Stimulated activated naive CD8-positive, alpha-beta T cell treated with anti-CD3 and anti-CD28 coated beads, Interleukin-15, Interleukin-2, amounts not matched to agents 100 ng/mL and 50 ng/mL, for 24 hours (primary cell): Measurements from ENCODE around the gene SCAPER.
A peak's percentile ranks its signal among the peaks of the same experiment; 100 is the strongest.

Experiments used
- H3K27ac Mint-ChIP-seq: one replicate; pipeline ENCODE4 v1.8.0; 2021; ENCODE audit warnings: mild to moderate bottlenecking, mixed read lengths
- H3K27me3 Mint-ChIP-seq: one replicate; pipeline ENCODE4 v1.8.0; 2021; ENCODE audit warnings: mixed read lengths
- H3K36me3 Mint-ChIP-seq: one replicate; pipeline ENCODE4 v1.8.0; 2021; ENCODE audit warnings: low read depth, mixed read lengths
- H3K4me1 Mint-ChIP-seq: one replicate; pipeline ENCODE4 v1.8.0; 2021; ENCODE audit warnings: low read depth, mixed read lengths
- H3K4me3 Mint-ChIP-seq: one replicate; pipeline ENCODE4 v1.8.0; 2021; ENCODE audit warnings: mild to moderate bottlenecking, mixed read lengths
- H3K9me3 Mint-ChIP-seq: one replicate; pipeline ENCODE4 v1.8.0; 2021; ENCODE audit warnings: mixed read lengths

SCAPER gene, protein sequence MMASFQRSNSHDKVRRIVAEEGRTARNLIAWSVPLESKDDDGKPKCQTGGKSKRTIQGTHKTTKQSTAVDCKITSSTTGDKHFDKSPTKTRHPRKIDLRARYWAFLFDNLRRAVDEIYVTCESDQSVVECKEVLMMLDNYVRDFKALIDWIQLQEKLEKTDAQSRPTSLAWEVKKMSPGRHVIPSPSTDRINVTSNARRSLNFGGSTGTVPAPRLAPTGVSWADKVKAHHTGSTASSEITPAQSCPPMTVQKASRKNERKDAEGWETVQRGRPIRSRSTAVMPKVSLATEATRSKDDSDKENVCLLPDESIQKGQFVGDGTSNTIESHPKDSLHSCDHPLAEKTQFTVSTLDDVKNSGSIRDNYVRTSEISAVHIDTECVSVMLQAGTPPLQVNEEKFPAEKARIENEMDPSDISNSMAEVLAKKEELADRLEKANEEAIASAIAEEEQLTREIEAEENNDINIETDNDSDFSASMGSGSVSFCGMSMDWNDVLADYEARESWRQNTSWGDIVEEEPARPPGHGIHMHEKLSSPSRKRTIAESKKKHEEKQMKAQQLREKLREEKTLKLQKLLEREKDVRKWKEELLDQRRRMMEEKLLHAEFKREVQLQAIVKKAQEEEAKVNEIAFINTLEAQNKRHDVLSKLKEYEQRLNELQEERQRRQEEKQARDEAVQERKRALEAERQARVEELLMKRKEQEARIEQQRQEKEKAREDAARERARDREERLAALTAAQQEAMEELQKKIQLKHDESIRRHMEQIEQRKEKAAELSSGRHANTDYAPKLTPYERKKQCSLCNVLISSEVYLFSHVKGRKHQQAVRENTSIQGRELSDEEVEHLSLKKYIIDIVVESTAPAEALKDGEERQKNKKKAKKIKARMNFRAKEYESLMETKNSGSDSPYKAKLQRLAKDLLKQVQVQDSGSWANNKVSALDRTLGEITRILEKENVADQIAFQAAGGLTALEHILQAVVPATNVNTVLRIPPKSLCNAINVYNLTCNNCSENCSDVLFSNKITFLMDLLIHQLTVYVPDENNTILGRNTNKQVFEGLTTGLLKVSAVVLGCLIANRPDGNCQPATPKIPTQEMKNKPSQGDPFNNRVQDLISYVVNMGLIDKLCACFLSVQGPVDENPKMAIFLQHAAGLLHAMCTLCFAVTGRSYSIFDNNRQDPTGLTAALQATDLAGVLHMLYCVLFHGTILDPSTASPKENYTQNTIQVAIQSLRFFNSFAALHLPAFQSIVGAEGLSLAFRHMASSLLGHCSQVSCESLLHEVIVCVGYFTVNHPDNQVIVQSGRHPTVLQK (N-terminal part only)

DNA sequence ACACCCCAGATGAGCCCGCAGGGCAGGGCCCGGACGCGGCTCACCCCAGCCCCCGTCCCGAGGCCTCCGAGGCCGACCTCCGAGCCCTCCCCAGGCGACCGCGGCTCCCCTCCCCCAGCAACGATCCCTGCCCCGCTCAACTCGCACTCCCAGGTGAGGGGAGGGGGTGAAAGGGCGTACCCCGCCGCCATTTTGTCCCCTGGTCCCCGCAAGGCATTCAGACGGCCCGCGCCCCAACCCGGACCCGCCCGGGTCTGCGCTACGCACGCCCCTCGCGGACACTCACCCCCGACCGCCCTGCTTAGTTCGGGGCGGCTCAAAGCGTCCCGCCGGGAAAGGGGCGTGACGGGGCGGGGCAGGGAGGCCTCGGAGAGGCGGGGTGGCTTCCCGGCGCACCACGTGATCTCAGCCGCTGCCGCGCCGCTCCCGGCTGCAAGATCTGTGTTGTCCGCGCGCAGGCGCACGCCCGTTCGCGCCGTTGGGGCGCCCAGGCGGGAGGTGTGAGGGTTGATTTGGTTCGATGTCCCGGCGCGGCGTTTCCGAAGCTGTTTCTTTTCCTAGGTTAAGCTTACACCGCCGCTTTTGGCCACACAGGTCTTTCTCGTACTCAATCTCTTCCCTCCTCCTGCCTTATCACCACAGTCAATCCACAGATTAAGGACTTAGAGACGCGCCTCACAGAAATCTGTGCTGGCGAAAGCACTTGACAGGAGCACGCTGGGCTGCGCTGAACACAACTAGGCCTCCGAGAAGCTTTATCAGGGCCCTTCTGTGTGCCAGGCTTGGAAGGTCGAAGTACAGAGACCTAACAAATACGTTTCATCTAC is at the start of gene SCAPER:
Gene SCAPER, minus strand, starts transcription at position 328 of the 827 bp plus-strand sequence. CDS start 21,523 bp downstream, outside the sequence.
- Mint-ChIP-seq H3K4me1 (peaks cover 35% of the 10 kb centered on the region), H3K27me3 (no peaks in the 10 kb centered on the region), H3K4me3 (peak within 1 kb of the TSS; percentile 94), H3K36me3 (no peaks in the 10 kb centered on the region), H3K9me3 (no peaks in the 10 kb centered on the region), H3K27ac (peak within 1 kb of the TSS; percentile 93)

DNA sequence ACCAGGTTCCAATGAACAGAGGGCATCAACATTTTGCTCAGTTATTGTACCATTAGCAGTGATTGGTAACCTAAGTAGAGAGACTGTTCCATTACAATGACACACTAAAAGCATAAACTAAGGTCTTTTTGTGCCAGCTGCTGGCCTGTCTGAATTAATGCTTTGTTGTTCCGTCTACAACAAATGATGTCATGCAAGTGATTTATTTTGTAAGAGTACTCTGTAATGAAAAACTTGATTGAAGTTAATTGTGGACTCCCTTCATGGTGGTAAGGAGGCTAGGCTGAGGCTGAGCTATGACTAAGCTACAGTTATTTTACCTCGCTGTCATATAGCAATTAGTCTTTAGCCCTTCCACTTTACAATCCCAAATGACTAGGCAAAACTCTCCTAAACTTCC is 49.6 kb upstream of the SCAPER start:
- Mint-ChIP-seq H3K9me3 (no peaks in the 10 kb centered on the region), H3K4me3 (no peak overlapping the region), H3K4me1 (peaks cover 8% of the 10 kb centered on the region), H3K27ac (no peak overlapping the region), H3K27me3 (no peaks in the 10 kb centered on the region), H3K36me3 (peaks cover 11% of the 10 kb centered on the region)

DNA sequence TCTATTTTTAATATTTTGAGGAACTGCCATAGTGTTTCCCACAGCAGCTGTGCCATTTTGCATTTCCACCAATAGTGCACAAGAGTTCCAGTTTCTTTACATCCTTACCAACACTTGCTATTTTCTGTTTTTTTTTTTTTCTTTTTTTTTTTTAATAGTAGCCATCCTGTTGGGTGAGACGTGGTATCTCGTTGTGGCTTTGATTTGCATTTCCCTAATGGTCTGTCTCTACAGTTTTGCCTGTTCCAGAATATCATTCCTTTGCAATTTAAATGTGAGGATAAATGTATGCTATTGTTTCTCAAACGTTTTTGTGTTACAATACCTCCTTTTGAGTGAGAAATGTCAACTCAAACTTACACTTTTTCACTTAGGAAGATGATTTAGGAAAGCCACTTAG is 48.8 kb upstream of the SCAPER start:
- Mint-ChIP-seq H3K4me3 (no peak overlapping the region), H3K36me3 (peaks cover 16% of the 10 kb centered on the region), H3K9me3 (no peaks in the 10 kb centered on the region), H3K4me1 (peaks cover 8% of the 10 kb centered on the region), H3K27ac (no peak overlapping the region), H3K27me3 (no peaks in the 10 kb centered on the region)

DNA sequence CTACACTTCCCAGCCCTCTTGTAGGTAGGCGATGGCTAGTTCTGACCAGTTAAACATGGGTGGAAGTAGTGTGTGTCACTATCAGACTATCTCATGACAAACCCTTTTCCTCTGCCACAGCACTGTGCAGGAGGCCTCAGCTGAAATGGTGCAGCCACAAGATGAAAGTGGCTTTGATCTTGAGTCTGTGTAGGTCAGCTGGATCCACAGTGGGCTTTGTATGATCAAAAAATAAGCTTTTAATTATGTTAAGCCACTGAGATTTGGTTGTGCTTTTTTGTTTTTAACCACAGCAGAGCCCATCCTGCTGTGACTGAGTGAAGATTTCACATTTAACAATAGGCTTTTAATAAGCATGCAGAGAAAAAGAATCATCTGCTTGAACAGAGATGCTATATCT is 46.1 kb upstream of the SCAPER start:
- peaks cover 37% of the 10 kb centered on the region for H3K36me3 Mint-ChIP-seq
- H3K9me3 Mint-ChIP-seq, result no peaks in the 10 kb centered on the region
- H3K4me1 Mint-ChIP-seq, result peaks cover 20% of the 10 kb centered on the region
- no peak overlapping the region for H3K27ac Mint-ChIP-seq
- no peaks in the 10 kb centered on the region for H3K27me3 Mint-ChIP-seq
- no peak overlapping the region for H3K4me3 Mint-ChIP-seq

DNA sequence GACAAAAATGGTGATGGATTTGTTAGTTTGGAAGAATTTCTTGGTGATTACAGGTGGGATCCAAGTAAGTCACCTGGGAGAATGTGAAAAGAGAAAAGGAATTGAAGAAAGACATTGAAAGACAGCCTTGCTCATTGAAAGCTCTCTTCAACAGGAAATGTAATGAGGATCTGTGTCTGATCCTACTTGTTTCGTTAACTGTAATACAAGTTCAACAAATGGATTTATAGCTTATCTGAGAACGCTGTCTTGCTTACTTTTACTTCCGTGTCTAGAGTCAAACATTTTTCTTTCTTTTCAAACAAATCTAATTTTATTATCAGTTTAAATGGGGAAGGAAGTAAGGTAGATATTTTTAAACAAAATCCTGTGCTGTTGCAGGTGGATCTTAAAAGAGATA is 42.3 kb upstream of the SCAPER start:
- H3K36me3 Mint-ChIP-seq, result peaks cover 61% of the 10 kb centered on the region

DNA sequence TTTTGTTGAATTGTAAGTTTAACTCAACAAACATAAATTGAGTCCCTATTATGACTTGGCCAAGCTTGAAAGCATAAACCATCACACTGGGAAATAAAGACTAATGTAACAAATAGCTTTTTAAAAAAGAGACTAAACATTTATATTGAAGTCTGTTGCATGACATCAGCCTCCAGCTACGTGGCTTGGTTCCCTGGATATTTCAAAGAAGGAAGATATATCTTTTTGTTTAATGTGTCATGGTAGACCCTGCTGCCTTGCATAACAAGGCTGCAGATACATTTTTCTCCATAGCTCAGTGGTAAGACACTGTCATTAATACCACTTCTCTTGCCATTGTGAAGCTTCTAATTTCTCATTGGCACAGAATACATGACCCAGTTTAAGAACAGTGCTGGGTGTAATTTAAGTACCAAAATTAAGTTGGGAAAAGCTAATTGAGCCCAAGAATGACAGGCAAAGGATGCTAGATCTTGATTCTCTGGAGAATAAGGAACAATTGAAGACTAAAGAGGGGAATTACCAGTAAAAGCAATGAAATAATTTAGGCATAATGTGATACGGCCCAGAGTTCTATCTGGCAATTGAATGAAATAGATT is 40.5 kb upstream of the SCAPER start:
- H3K4me3 Mint-ChIP-seq, result no peak overlapping the region
- H3K4me1 Mint-ChIP-seq, result peaks cover 12% of the 10 kb centered on the region
- H3K36me3 Mint-ChIP-seq, result peaks cover 59% of the 10 kb centered on the region
- H3K9me3 Mint-ChIP-seq, result no peaks in the 10 kb centered on the region
- H3K27me3 Mint-ChIP-seq, result no peaks in the 10 kb centered on the region
- H3K27ac Mint-ChIP-seq, result no peak overlapping the region

More for the DNA sequence above, 42.3 kb upstream of the SCAPER start:
- Mint-ChIP-seq H3K4me3 (no peak overlapping the region), H3K4me1 (peaks cover 20% of the 10 kb centered on the region), H3K9me3 (no peaks in the 10 kb centered on the region), H3K27ac (no peak overlapping the region), H3K27me3 (no peaks in the 10 kb centered on the region)

DNA sequence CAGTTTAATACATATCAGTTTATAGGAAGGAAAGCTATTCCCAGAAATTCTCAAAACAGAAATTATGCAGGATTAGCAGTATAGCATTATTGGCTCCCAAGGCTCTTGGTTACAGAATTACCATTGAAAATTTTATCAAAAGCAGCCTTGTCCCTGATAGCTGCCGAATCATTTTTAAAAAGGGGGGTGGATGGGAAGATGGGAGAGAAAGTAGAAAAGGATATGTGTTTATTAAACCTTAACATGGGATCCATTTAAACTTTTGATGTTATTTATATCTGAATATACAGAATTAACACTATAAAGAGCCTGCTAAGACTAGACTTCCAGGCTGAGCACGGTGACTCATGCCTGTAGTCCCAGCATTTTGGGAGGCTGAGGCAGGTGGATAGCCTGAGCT is 37.2 kb upstream of the SCAPER start:
- H3K9me3 Mint-ChIP-seq, result no peaks in the 10 kb centered on the region
- peaks cover 48% of the 10 kb centered on the region for H3K36me3 Mint-ChIP-seq
- H3K4me1 Mint-ChIP-seq, result peaks cover 17% of the 10 kb centered on the region
- H3K27ac Mint-ChIP-seq, result no peak overlapping the region
- H3K4me3 Mint-ChIP-seq, result no peak overlapping the region
- no peaks in the 10 kb centered on the region for H3K27me3 Mint-ChIP-seq

DNA sequence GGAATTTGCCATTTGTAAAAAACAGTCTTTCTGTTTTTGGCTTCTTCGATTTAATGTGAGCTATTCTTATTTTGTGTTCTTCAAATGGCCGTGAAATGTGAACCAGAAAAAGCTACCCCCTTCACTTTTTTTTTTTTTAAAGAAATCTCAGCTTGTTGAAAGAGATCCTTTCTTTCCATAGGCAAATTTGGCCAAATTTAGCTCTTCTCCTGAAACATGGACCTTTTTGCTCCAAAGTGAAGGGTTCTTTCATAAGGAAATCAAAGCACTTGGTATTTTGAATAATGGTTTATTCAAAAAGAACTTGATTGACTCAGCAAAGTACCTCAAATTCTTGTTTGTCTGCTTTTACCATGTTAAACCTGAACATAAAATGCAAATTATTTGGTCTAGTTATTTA is 36.5 kb upstream of the SCAPER start:
- Mint-ChIP-seq H3K9me3 (no peaks in the 10 kb centered on the region), H3K4me1 (peaks cover 10% of the 10 kb centered on the region), H3K36me3 (peaks cover 48% of the 10 kb centered on the region), H3K27ac (no peak overlapping the region), H3K4me3 (no peak overlapping the region), H3K27me3 (no peaks in the 10 kb centered on the region)

DNA sequence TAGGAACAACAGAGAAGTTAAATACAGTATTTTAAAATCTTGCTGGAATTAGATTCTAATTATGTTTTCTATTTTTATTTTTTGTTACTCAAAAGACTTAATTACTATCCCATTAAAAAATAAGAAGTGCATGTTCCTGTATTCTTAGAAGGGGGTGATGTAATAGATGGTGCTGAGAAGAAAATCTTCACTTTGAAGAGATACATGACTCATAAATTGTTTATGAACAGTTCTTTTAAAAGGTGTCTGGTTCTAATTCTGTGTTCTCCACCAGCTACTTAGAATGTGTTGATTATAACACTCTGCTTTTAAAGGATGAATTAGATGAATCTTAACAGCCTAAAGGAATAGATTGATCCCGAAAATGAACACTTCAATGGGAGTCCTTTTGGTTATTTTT is 34.6 kb upstream of the SCAPER start:
- H3K9me3 Mint-ChIP-seq, result no peaks in the 10 kb centered on the region
- H3K36me3 Mint-ChIP-seq, result peaks cover 50% of the 10 kb centered on the region
- H3K27me3 Mint-ChIP-seq, result no peaks in the 10 kb centered on the region
- H3K27ac Mint-ChIP-seq, result no peak overlapping the region
- H3K4me1 Mint-ChIP-seq, result peaks cover 19% of the 10 kb centered on the region
- no peak overlapping the region for H3K4me3 Mint-ChIP-seq

DNA sequence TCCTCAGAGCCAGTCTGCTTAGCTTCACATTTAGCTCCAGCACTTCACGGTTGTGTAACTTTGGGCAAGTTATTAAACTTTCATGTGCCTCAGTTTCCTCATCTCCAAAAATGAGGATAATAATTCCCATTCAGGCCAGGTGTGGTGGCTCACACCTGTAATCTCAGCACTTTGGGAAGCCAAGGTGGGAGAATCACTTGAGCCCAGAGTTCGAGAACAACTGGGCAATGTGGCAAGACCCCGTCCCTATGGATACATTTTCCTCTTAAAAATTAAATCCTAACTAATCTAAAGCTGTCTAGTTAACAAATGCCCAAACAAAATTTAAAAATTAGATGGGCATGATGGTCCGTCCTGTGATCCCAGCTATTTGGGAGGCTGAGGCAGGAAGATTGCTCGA is 33.6 kb upstream of the SCAPER start:
- H3K4me1 Mint-ChIP-seq, result peaks cover 24% of the 10 kb centered on the region
- no peak overlapping the region for H3K4me3 Mint-ChIP-seq
- H3K27ac Mint-ChIP-seq, result no peak overlapping the region
- H3K9me3 Mint-ChIP-seq, result no peaks in the 10 kb centered on the region
- no peaks in the 10 kb centered on the region for H3K27me3 Mint-ChIP-seq
- H3K36me3 Mint-ChIP-seq, result peaks cover 50% of the 10 kb centered on the region

DNA sequence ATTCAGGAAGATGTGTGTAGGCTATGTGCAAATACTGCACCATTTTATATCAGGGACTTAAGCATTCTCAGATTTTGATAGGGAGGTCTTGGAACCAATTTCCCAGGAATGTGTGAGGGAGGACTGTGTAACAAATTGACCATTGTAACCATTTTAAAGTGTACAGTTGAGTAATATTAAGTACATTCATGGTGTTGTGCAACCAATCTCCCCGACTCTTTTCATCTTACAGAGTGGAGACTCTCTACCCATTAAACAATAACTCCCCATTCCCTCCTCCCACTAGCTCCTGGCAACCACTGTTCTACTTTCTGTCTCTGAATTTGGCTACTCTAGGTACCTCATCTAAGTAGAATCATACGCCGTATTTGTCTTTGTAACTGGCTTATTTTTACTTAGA is 31.5 kb upstream of the SCAPER start:
- Mint-ChIP-seq H3K9me3 (no peaks in the 10 kb centered on the region), H3K4me3 (no peak overlapping the region), H3K4me1 (peaks cover 41% of the 10 kb centered on the region), H3K36me3 (peaks cover 51% of the 10 kb centered on the region), H3K27me3 (no peaks in the 10 kb centered on the region), H3K27ac (no peak overlapping the region)

DNA sequence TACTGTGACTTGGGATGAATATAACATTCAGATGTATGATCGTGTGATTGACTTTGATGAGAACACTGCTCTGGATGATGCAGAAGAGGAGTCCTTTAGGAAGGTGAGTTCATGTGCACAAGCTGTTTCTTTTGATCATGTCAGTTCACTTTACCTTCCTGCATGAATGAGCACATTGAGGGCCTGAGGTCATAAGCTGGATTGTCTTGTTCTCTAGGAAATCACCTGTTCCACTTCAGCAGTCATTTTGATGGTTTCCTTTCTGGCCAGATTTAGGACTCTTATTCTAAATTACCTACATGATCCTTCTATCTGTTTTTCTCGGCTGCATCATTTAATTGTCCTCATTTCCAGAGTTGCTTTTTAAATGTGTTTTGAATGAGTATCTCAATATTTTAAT is 30.5 kb upstream of the SCAPER start:
- Mint-ChIP-seq H3K36me3 (peaks cover 50% of the 10 kb centered on the region), H3K4me3 (peak overlapping the region; percentile 35), H3K27ac (no peak overlapping the region), H3K27me3 (no peaks in the 10 kb centered on the region), H3K9me3 (no peaks in the 10 kb centered on the region), H3K4me1 (peaks cover 48% of the 10 kb centered on the region)

DNA sequence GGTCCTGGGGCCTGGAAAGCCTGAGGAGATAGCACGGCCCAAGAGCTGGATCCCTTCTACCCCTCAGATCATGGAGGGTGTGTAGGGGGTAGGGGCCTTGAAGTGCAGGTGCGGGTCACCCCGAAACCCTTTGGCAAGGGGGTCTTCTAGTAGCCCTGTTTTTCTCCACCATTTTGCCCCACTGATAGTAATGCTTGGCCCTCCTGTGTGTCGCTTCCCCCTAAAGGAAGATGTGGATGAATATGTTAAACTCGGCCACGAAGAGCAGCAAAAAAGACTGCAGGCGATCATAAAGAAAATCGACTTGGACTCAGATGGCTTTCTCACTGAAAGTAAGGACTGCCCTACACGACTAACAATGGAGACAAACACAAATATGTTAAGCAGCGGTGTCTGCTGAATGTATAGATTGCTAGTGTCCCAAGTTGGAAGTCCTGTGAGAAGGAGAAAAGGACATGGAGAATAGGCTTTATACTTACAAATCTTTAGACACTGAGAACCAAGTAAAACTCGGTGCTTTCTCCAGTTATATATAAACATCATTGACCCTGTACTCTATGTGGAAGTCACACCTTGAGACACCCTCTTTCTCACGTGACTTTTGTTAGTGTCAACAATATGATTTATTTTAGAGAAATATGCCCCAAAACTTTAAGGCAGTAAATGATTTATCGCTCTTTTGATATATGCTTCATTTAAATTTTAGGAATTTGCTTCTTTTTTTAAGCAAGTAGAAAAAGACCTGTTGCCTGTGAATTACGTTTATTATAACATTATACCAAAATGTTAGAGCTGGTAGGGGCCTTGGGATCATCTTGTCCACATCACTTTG is 27.2 kb upstream of the SCAPER start:
- Mint-ChIP-seq H3K36me3 (peaks cover 39% of the 10 kb centered on the region), H3K9me3 (no peaks in the 10 kb centered on the region)

More for the DNA sequence above, 27.2 kb upstream of the SCAPER start:
- Mint-ChIP-seq H3K27me3 (no peaks in the 10 kb centered on the region), H3K27ac (peak overlapping the region; percentile 74), H3K4me3 (peak overlapping the region; percentile 94), H3K4me1 (peaks cover 41% of the 10 kb centered on the region)
